H1 (cell line): ENCODE data around the gene RNF146. TPM values are rescaled to one million over a fixed set of nuclear protein-coding genes. Genes with fewer than 3 reads are reported as not detected.

Source experiments
- CTCF ChIA-PET: fragments of 300-600 bp; sonication (Branson Sonifier 250); formaldehyde crosslinking; loops from one replicate; lab custom pipeline; 2021; ENCODE audit not compliant: partially characterized antibody; lab: Charles Lee
- POLR2A ChIA-PET: fragments of 300-600 bp; sonication (Branson Sonifier 250); formaldehyde crosslinking; loops from one replicate; lab custom pipeline; 2021; ENCODE audit warnings: inconsistent platforms; ENCODE audit not compliant: partially characterized antibody; lab: Charles Lee
- DNase-seq, 2 experiments: peaks; one replicate each; pipeline versions ENCODE4 v3.0.0 to v3.0.0-alpha.2; 2010 to 2022; ENCODE audit warnings: low spot score in 2 of 2, low read depth in 1 of 2, mixed read lengths in 1 of 2
- FAIRE-seq: peaks from 2 replicates; lab custom pipeline; 2011; peaks lifted over from hg19 to GRCh38; lab: Jason Lieb, UNC
- H2AFZ ChIP-seq: 2 replicates; pipeline ENCODE4 v1.8.1; 2012; ENCODE audit warnings: low read length, inconsistent platforms
- H2AK5ac ChIP-seq: 2 replicates; pipeline ENCODE4 v1.6.1; 2013; ENCODE audit warnings: low read depth, low read length
- H2BK120ac ChIP-seq: replicated peaks from 2 replicates; pipeline ENCODE3; 2013; ENCODE audit warnings: low read depth, low read length, inconsistent platforms
- H2BK12ac ChIP-seq: 2 replicates; pipeline ENCODE4 v1.6.1; 2013; ENCODE audit warnings: low read depth, low read length
- H2BK15ac ChIP-seq: 2 replicates; pipeline ENCODE4 v1.6.1; 2013; ENCODE audit warnings: low read length
- H2BK20ac ChIP-seq: 2 replicates; pipeline ENCODE4 v1.6.1; 2013; ENCODE audit warnings: low read length
- H2BK5ac ChIP-seq: 2 replicates; pipeline ENCODE4 v1.6.1; 2013; ENCODE audit warnings: low read depth, low read length
- H3K14ac ChIP-seq: 2 replicates; pipeline ENCODE4 v1.6.1; 2013; ENCODE audit warnings: inconsistent platforms; ENCODE audit not compliant: insufficient read length
- H3K18ac ChIP-seq: 2 replicates; pipeline ENCODE4 v1.6.1; 2013; ENCODE audit warnings: low read length; ENCODE audit errors: extremely low read depth
- H3K23ac ChIP-seq: 2 replicates; pipeline ENCODE4 v1.6.1; 2013; ENCODE audit warnings: inconsistent platforms; ENCODE audit not compliant: insufficient read length
- H3K23me2 ChIP-seq: 2 replicates; pipeline ENCODE4 v1.6.1; 2013; ENCODE audit warnings: low read depth, low read length
- H3K27ac ChIP-seq: 2 replicates; pipeline ENCODE4 v1.6.1; 2011; ENCODE audit warnings: low read depth, low read length, inconsistent platforms
- H3K27me3 ChIP-seq, 4 experiments: replicated peaks in 1 of 4; 1 replicate in 1 of 4; 2 replicates in 3 of 4; pipeline versions ENCODE4 v1.6.1 to v1.8.1; 2011 to 2013; ENCODE audit warnings: low read length in 3 of 4, mild to moderate bottlenecking in 3 of 4, inconsistent platforms in 2 of 4, mixed read lengths in 2 of 4, moderate library complexity in 1 of 4; ENCODE audit not compliant: control insufficient read depth in 3 of 4, insufficient read depth in 3 of 4; ENCODE audit errors: extremely low read depth in 1 of 4
- H3K36me3 ChIP-seq, 4 experiments: 2 replicates each; pipeline versions ENCODE4 v1.6.1 to v1.8.1; 2011 to 2013; ENCODE audit warnings: mild to moderate bottlenecking in 4 of 4, low read length in 3 of 4, moderate library complexity in 2 of 4, control low read depth in 1 of 4, inconsistent platforms in 1 of 4; ENCODE audit not compliant: insufficient read depth in 4 of 4, control insufficient read depth in 2 of 4
- H3K4ac ChIP-seq: replicated peaks from 2 replicates; pipeline ENCODE3; 2013; ENCODE audit warnings: low read length, low read depth, mixed read lengths, inconsistent platforms; ENCODE audit not compliant: insufficient read length
- H3K4me1 ChIP-seq, 4 experiments: replicated peaks in 1 of 4; 1 replicate in 1 of 4; 2 replicates in 3 of 4; pipeline versions ENCODE4 v1.6.1 to v1.8.1; 2011 to 2013; ENCODE audit warnings: low read length in 3 of 4, inconsistent platforms in 2 of 4, mixed read lengths in 1 of 4; ENCODE audit not compliant: insufficient read depth in 4 of 4, control insufficient read depth in 3 of 4
- H3K4me2 ChIP-seq, 2 experiments: 2 replicates each; pipeline versions ENCODE4 v1.6.1 to v1.8.1; 2011 to 2013; ENCODE audit warnings: low read depth in 2 of 2, low read length in 2 of 2, control low read depth in 1 of 2, inconsistent platforms in 1 of 2, mild to moderate bottlenecking in 1 of 2; ENCODE audit not compliant: insufficient read depth in 1 of 2
- H3K4me3 ChIP-seq, 4 experiments: fragments of 200-600, 300-600 bp in 1 of 4; sonication (generic), shearing (Covaris generic), sonication (Bioruptor Twin) in 1 of 4; 2 replicates each; pipeline versions ENCODE4 v1.5.1 to v1.8.1; 2011 to 2016; ENCODE audit warnings: low read length in 4 of 4, low read depth in 3 of 4, control low read depth in 2 of 4, inconsistent platforms in 2 of 4, mild to moderate bottlenecking in 2 of 4, mixed read lengths in 1 of 4, moderate library complexity in 1 of 4; ENCODE audit not compliant: insufficient read depth in 2 of 4; ENCODE audit errors: extremely low read depth in 1 of 4
- H3K56ac ChIP-seq: replicated peaks from 2 replicates; pipeline ENCODE3; 2013; ENCODE audit warnings: low read depth, mild to moderate bottlenecking, mixed read lengths, low read length, inconsistent platforms; ENCODE audit not compliant: insufficient read length
- H3K79me1 ChIP-seq: 2 replicates; pipeline ENCODE4 v1.6.1; 2013; ENCODE audit warnings: low read depth, low read length, control low read depth
- H3K79me2 ChIP-seq, 2 experiments: 2 replicates each; pipeline versions ENCODE4 v1.6.1 to v1.8.1; 2012 to 2013; ENCODE audit warnings: low read length in 2 of 2, mild to moderate bottlenecking in 2 of 2, inconsistent platforms in 1 of 2; ENCODE audit not compliant: insufficient read depth in 2 of 2, control insufficient read depth in 1 of 2
- H3K9ac ChIP-seq, 4 experiments: replicated peaks in 1 of 4; 1 replicate in 1 of 4; 2 replicates in 3 of 4; pipeline versions ENCODE4 v1.6.1 to v1.8.1; 2011 to 2013; ENCODE audit warnings: low read depth in 3 of 4, low read length in 3 of 4, control low read depth in 2 of 4, mild to moderate bottlenecking in 2 of 4, moderate library complexity in 2 of 4, inconsistent platforms in 1 of 4; ENCODE audit errors: extremely low read depth in 1 of 4
- H3K9me3 ChIP-seq, 2 experiments: 2 replicates each; pipeline versions ENCODE4 v1.6.1 to v1.8.1; 2012 to 2013; ENCODE audit warnings: mild to moderate bottlenecking in 2 of 2, moderate library complexity in 2 of 2, control low read depth in 1 of 2, inconsistent platforms in 1 of 2, low read depth in 1 of 2, low read length in 1 of 2, mixed read lengths in 1 of 2; ENCODE audit not compliant: insufficient read depth in 2 of 2
- H4K20me1 ChIP-seq, 2 experiments: replicated peaks in 1 of 2; 2 replicates each; pipeline versions ENCODE3 to v1.8.1; 2011 to 2013; ENCODE audit warnings: inconsistent platforms in 2 of 2, low read length in 2 of 2, mild to moderate bottlenecking in 1 of 2; ENCODE audit not compliant: insufficient read depth in 2 of 2, control insufficient read depth in 1 of 2
- H4K5ac ChIP-seq: 2 replicates; pipeline ENCODE4 v1.6.1; 2013; ENCODE audit warnings: low read length, low read depth, mixed read lengths, inconsistent platforms; ENCODE audit not compliant: insufficient read length
- H4K8ac ChIP-seq: 2 replicates; pipeline ENCODE4 v1.8.0; 2013; ENCODE audit warnings: mild to moderate bottlenecking, moderate library complexity, low read length, inconsistent platforms; ENCODE audit not compliant: insufficient read depth; ENCODE audit errors: extremely low read depth
- H4K91ac ChIP-seq: replicated peaks from 2 replicates; pipeline ENCODE3; 2013; ENCODE audit warnings: low read length, mixed read lengths, inconsistent platforms; ENCODE audit not compliant: insufficient read length
- GTF2F1 ChIP-seq: IDR thresholded peaks from 2 replicates; pipeline ENCODE4 v1.6.1; 2012; ENCODE audit warnings: low read depth, low read length, improper control_type of control experiment, borderline replicate concordance
- WGBS, 2 experiments: shearing (Covaris generic) in 1 of 2; methylation state at CpG; one replicate each; pipeline versions ENCODE4 v1.1.6 to v1.1.7; 2013 to 2015; ENCODE audit warnings: low lambda C conversion rate in 2 of 2, mixed read lengths in 2 of 2, inconsistent platforms in 1 of 2, low coverage in 1 of 2, missing lambda C conversion rate in 1 of 2; ENCODE audit not compliant: insufficient replicate concordance in 2 of 2, insufficient coverage in 1 of 2, insufficient read length in 1 of 2; ENCODE audit errors: extremely low coverage in 1 of 2, missing lambda C conversion rate in 1 of 2; 5-methylcytosine and 5-hydroxymethylcytosine counted together
- polyA plus RNA-seq, 7 experiments: library from polyadenylated mRNA; depleted of rRNA in 3 of 7; stranded (reverse) in 5 of 7; unstranded in 2 of 7; fragments of >200 nt in 5 of 7; fragments of 200-250 nt in 2 of 7; gene quantifications; 1 replicate in 5 of 7; 2 replicates in 1 of 7; 4 replicates in 1 of 7; pipeline versions ENCODE4 v1.2.1 to v1.2.3, GENCODE V29; 2011 to 2013; ENCODE audit warnings: missing spikeins in 2 of 7, mixed read lengths in 2 of 7
- total RNA-seq: library from RNA; stranded (reverse); fragmentation: NEBNext Ultra II Directional; extraction: Animal tissue kit (Norgen Biotek cat#: 25700); gene quantifications from 2 replicates; pipeline ENCODE4 v1.2.1, GENCODE V29; 2021

RNF146 gene
- total and polyA plus RNA-seq, 2 of the 8 experiments (the other 6 are each of a cell fraction or from before 2014, with no cell fraction given), result 16.1 to 30.8 TPM

DNA sequence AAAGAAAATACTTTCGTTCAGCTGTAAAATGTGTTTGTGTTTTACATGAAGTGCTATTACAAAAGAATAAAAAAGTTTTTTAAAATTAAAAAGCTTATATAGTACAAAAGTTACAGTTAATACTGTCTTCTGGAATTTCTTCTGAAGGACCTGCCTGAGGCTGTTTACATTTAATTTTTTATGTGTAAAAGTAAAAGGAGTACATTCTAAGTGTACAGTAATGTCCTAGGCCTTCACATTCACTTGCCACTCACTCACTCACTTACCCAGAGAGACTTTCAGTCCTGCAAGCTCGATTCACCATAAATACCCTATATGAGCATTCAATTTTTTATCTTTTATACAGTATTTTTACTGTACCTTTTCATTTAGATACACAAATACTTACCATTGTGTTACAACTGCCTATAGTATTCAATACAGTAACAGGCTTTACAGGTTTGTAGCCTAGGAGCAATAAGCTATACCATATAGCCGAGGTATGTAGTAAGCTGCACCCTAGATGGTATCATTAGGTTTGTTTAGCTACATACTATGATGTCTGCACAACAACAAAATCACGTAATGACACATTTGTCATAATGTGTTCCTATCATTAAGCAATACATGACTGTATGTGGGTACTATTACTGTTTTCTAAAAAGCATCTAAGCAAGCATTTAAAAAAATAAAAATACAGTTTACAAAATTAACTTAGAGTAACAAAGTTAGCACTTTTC lies 33.0 kb downstream of the RNF146 start:
- H2AK5ac ChIP-seq, result no peak overlapping the region
- H3K4ac ChIP-seq, result no peak overlapping the region
- no peak overlapping the region for H3K14ac ChIP-seq
- no peak overlapping the region for H3K4me3 ChIP-seq
- no peak overlapping the region for H3K56ac ChIP-seq
- no peak overlapping the region for H2BK15ac ChIP-seq
- no peak overlapping the region for H3K27ac ChIP-seq
- DNase-seq, result no peak
- no peaks in the 10 kb centered on the region for H3K23me2 ChIP-seq
- H2BK12ac ChIP-seq, result no peak overlapping the region
- POLR2A ChIA-PET, result interaction anchor here (0.7 to 2.1 kb wide), 4 partner anchors 9 to 33 kb away, joined by 3 to 6 read pairs (median 3); partner anchors contain the start of gene RNF146
- no peaks in the 10 kb centered on the region; a peak in 2 of 8 replicates for H3K36me3 ChIP-seq
- no peak overlapping the region for H4K91ac ChIP-seq
- no peak overlapping the region for H2BK20ac ChIP-seq
- H4K8ac ChIP-seq, result no peak overlapping the region
- H2BK120ac ChIP-seq, result no peak overlapping the region
- CTCF ChIA-PET, result interaction anchor here (0.6 to 1.7 kb wide), 8 partner anchors 36 to 239 kb away, joined by 3 to 8 read pairs (median 3); partner anchors contain the start of gene KIAA0408
- no peaks in the 10 kb centered on the region for H3K27me3 ChIP-seq
- H3K23ac ChIP-seq, result no peak overlapping the region
- no peak overlapping the region for H3K18ac ChIP-seq
- no peak overlapping the region for H3K9ac ChIP-seq
- H2BK5ac ChIP-seq, result no peak overlapping the region
- H3K4me1 ChIP-seq, result peaks cover 0 to 4% (median 1%) of the 10 kb centered on the region in 4 experiments; a peak in 3 of 7 replicates
- no peak overlapping the region for H2AFZ ChIP-seq
- FAIRE-seq, result no peak
- H4K20me1 ChIP-seq, result peaks cover 0 to 3% of the 10 kb centered on the region in 2 experiments
- no peak for TF ChIP-seq GTF2F1
- no peaks in the 10 kb centered on the region for H3K9me3 ChIP-seq
- H3K79me2 ChIP-seq, result peaks cover 0 to 4% of the 10 kb centered on the region in 2 experiments; a peak in 1 of 4 replicates
- no peak overlapping the region for H3K4me2 ChIP-seq
- no peaks in the 10 kb centered on the region for H3K79me1 ChIP-seq
- 90% methylated on average over 4 of the region's 4 CpGs; no CpG with 5 or more reads in 1 of the 2 experiments for WGBS, 2 experiments
- H4K5ac ChIP-seq, result no peak overlapping the region
